ENCODE data around the gene CLEC16A. TPM values are rescaled to one million over a fixed set of nuclear protein-coding genes. Genes with fewer than 3 reads are reported as not detected.

The CLEC16A gene
- total RNA-seq, 1 donor from 2014 or later: 38.8 TPM

DNA sequence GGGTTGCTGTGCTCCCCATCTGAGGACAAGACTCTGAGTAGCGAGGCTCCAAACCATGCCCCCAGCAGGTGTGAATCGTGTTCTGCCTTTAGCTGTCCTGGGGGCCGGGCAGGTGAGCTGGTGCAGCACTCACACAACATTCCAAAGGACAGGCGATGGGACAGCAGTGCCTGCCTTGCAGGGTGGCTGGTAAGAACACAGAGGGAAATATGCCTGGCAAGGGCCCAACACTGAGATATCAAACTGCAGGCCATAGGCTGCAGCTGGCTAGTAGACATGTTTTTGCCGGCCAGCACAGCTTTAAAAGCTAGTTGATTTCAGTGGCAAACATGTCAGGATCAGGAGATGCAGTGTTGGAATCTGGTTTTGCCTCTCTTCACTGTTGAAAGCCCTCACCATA lies 23.6 kb downstream of the CLEC16A start:
- no peak for DNase-seq (ENCODE audit: low spot score)

GRCh38 chr16:10968498-10968897 lies 24.1 kb downstream of the CLEC16A start:
- DNase-seq (ENCODE audit: low spot score): no peak

DNA sequence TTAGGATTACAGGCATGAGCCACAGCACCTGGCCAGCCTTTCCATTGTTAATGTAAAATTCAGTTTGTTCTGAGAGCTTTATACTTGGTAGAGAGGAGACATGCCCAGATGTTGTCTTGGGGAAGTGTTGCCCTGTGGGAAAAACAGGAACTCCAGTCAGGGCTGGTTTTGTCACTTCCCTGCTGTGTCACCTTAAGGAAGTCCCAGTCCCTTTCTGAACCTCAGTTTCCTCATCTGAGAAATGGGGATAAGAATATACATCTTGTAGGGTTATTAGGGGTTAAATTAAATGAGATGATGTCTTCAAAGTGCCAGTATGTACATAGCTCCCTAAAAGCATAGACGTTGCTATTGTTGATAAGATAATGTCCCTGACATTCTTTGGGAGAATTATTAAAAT lies 25.3 kb downstream of the CLEC16A start:
- DNase-seq (ENCODE audit: low spot score): no peak

DNA sequence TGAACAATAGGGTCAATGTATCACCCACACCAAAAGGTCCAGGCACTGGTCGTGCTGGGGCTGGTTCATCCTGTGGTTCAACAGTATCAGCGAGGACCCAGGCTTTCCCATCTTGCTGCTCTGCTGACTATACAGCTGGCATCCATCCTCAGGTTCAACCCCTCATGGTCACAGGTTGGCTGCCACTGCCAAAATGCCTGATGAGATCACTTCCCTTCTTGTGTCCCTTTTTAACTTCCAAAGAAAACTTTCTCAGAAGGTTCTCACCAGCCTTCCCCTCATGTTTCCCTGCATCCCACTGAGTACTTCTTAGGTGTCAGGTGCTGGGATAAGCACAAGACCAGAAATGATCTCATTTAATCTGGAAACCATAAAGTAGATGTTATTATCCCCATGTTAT lies 25.7 kb downstream of the CLEC16A start:
- DNase-seq (ENCODE audit: low spot score): no peak

DNA sequence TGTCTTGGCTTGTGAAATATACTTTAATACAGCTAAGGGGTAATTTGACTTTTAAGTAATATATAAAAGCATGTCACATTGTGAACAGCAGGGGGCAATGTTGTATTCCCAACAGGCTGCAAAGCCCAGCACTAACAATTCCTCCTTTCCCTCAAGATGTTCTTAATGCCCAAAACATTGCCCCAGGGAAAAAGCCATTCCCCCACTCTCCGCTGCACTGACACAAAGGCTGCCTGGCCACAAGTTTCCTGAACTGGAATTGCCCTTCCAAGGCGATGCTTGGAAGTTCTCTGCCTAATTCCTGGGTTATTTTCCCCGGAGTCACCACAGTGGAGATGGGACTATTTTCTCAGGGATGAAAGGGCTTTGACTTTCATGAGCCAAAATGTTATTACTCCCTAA lies 27.2 kb downstream of the CLEC16A start:
- DNase-seq (ENCODE audit: low spot score): peak; percentile 65

DNA sequence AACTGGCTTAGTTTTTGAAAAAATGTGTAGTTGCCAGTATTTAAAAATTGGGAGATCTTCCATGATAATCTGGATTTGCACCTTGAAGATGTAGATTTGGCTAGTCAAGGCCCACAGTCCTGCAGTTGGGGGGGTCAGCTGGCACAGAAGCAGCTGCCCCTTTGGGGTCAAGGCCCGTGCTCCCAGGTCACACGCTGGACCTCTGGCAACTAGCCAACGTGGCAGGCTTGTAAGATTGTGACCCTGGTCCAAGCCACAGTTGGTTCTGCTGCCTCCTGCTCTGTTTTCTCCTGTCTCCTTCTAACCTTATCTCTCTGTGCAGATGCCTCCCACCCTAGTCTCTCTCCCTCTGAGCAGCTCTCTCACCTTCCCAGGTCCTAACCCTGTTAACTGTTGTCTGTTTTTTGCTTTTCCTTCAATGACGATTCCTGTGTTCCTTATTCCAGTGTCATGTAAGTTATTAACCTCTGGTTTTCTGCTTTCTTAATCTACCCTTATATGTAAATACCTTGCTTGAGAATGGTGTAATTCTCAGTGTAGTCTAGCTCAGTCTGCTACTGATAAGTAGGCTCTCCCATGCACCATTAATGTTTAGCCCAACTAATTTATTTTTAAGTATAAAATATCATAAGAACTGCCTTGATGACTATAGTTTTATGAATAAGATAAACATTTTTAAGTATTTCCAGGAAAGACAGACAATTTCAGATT lies 27.9 kb downstream of the CLEC16A start:
- no peak for DNase-seq (ENCODE audit: low spot score)

DNA sequence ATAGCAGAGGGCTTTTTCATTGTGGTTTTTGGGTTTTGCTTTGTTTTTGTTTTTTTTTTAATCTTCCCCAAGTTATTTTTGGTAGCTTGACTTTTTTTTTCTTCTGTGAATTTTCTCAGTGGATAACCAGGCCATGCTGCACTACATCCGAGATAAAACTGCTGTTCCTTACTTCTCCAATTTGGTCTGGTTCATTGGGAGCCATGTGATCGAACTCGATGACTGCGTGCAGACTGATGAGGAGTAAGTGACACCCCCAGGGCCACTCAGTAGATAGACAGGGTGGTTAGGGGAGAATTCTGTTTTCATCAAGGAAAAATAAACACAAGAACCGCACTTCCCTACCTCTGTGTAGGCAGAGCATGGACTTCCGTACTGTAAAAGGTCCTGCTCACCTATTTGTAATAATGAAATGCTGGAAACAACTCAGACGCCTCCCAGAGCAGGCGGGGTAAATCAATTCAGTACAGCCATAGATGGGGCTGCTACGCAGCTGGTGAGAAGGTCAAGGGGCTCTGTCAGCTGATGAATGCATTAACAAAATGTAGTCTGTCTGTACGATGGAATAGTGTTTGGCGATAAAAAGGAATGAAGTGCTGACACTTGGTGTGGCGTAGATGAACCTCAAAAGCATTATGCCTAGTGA lies 28.6 kb downstream of the CLEC16A start:
- no peak for DNase-seq (ENCODE audit: low spot score)

DNA sequence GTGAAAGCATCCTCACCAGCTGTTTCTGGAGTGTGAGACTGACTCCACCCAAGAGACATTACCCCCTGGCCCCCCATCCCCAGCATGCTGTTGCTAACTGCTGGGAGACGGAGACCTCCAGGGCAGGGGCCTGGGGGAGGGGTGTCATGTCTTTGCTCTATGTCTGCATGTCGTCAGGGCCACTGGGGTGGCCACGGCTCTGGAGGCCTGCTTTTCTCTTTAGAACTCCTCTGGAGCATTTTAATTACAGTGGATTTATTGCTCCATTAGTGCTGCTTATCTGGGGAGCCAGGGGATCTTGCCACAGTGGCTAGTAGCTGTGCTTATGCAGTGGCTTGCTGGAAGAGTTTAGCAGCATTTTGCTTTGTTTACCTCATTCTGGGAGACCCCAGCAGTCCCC lies 32.3 kb downstream of the CLEC16A start:
- no peak for DNase-seq (ENCODE audit: low spot score)

- DNase-seq (ENCODE audit: low spot score): no peak
Observed at GRCh38 chr16:10978124-10978523, 33.8 kb downstream of the CLEC16A start.

GRCh38 chr16:10978871-10979446 lies 34.6 kb downstream of the CLEC16A start:
- DNase-seq (ENCODE audit: low spot score): no peak

DNA sequence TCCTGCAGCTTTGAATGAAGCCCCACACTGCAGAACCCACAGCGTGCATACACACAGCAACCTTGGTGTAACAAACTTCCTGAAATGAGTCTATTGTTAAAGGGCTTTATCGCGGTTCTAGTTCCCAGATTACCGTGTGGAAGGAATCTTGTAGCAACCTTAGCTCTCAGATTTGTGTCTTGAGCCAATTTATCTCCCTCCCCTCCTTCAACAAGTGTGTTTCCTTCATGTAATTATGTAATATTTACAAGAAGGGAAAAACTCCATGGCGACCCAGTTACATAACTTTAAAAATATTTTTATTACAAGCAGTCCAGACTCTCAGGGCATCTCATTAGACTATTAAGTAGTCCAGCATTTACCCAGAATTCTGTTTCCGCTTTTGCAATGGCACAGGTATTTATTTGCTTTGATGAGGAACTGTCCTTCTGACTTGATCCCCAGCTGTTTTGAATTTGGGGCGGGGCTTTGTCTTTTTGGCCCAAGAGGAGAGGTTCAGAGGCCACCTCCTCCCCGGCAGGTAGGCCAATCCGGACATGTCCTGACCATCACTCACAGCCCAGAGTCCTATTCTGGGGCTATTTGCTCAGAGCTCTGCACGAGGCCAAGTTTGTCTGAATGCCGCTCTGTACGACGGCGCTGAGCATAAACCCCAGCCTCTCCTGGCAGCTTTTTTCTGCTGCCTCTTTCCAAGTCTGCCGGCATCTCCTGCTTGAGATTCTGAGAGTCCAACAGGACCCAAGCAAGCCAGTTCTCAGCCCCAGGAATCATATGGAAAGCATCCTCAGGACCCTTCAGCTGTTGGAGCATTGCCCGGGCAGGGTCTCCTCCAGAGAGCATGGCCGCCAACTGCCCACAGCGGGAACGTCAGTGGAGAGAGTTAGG lies 35.6 kb downstream of the CLEC16A start:
- DNase-seq (ENCODE audit: low spot score): peak; percentile 73

GRCh38 chr16:10980813-10981212 lies 36.4 kb downstream of the CLEC16A start:
- DNase-seq (ENCODE audit: low spot score): no peak

DNA sequence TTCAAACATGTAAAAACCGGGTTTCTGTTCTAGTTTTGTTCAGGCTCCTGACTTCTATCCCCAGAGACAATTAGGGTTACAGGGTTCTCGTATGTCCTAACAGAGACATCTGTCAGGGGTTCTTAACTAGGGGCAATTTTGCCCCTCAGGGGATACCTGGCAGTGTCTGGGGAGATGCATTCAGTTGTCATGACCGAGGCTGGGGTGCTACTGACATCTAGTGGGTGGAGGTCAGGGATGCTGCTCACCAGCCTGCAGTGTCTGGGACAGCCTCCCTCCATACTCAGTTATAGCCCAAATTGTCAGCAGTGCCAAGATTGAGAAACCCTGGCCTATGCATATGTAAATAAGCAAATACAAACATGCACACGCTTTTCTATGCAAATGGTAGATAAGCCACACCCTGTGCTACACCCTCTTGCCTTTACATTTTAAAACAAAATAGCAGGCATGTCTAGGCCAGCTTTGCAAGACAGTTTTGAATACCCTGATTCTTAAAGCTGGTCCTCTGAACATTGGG lies 37.4 kb downstream of the CLEC16A start:
- DNase-seq (ENCODE audit: low spot score): no peak

- no peak for DNase-seq (ENCODE audit: low spot score)
Observed at GRCh38 chr16:10982465-10983150, 38.2 kb downstream of the CLEC16A start.

GRCh38 chr16:10983159-10983558 lies 38.8 kb downstream of the CLEC16A start:
- no peak for DNase-seq (ENCODE audit: low spot score)

DNA sequence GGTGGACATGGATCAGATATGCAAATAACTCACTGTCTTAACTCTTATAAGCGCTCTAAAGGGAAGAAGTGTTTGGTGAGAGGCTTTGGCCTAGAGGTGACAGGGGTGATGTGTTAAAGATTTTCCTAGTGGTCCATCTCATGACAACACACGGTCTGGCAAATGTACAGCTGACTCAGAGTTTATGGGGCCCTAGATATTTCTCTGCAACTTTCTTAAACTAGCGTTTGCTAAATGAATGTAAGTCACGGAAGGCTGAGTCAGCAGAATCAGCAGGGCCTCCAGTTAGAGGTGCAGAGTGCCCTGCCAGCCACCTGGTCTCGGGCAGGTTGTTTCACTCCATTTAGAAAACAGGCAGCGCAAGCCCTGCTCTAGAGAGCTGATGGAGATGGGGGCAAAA lies 40.1 kb downstream of the CLEC16A start:
- DNase-seq (ENCODE audit: low spot score): no peak

GRCh38 chr16:10987361-10988163 lies 43.2 kb downstream of the CLEC16A start:
- DNase-seq (ENCODE audit: low spot score): no peak

- DNase-seq (ENCODE audit: low spot score): no peak
Observed at GRCh38 chr16:10988164-10988803, 43.9 kb downstream of the CLEC16A start.

- no peak for DNase-seq (ENCODE audit: low spot score)
Observed at GRCh38 chr16:10988879-10989278, 44.5 kb downstream of the CLEC16A start.

GRCh38 chr16:10989559-10989958 lies 45.2 kb downstream of the CLEC16A start:
- DNase-seq (ENCODE audit: low spot score): no peak
